ENCODE data around the gene PARD6B. TPM values are rescaled to one million over a fixed set of nuclear protein-coding genes. Genes with fewer than 3 reads are reported as not detected.
A peak's percentile ranks its signal among the peaks of the same experiment; 100 is the strongest.

The PARD6B gene
- total RNA-seq, 4 donors from 2014 or later = 1.1 to 20.5 (median 5.9) TPM

DNA sequence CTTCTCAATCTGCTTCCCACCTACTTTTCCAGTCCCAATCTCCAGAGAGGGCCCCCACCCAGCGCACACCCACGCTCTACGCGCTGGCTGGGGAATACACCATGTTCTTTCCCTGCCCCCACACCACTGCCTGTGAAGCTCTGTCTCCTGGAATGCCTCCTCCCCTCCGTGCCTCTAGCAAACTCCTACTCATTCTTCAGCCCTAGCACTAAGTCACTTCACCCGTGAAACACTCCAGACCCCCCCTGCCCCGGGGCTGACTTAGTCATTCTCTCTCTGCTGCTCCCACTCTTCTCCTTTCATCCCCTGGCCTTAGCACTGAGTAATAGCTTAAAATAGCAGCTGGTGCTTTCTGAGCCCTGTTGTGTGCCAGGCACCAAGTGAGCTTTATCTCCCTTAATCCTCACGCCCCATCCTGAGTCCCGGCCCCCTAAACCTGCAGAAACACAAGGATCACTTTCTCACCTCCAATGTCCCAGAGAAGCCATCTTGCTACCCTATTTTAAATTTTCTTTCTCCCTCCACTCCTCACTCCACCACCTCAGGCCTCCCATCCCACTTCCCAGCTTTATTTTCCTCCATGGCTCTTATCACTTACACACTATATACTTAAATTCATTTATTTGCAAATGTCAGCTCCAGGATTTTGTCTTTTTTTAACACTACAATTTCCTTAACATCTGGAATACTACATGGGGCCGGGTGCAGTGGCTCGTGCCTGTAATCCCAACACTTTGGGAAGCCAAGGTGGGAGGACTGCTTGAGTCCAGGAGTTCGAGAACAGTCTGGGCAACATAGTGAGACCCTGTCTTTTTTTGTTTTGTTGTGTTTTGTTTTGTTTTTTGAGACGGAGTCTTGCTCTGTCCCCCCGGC is 6.3 kb upstream of the PARD6B start:
- ATAC-seq (ENCODE audit: low FRiP score) (peak; percentile 92), DNase-seq (ENCODE audit: low spot score) (peak; percentile 86)
- TF ChIP-seq, protein P1, sequence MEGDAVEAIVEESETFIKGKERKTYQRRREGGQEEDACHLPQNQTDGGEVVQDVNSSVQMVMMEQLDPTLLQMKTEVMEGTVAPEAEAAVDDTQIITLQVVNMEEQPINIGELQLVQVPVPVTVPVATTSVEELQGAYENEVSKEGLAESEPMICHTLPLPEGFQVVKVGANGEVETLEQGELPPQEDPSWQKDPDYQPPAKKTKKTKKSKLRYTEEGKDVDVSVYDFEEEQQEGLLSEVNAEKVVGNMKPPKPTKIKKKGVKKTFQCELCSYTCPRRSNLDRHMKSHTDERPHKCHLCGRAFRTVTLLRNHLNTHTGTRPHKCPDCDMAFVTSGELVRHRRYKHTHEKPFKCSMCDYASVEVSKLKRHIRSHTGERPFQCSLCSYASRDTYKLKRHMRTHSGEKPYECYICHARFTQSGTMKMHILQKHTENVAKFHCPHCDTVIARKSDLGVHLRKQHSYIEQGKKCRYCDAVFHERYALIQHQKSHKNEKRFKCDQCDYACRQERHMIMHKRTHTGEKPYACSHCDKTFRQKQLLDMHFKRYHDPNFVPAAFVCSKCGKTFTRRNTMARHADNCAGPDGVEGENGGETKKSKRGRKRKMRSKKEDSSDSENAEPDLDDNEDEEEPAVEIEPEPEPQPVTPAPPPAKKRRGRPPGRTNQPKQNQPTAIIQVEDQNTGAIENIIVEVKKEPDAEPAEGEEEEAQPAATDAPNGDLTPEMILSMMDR (IDR thresholded peaks at IDR 0.05) = no peak

DNA sequence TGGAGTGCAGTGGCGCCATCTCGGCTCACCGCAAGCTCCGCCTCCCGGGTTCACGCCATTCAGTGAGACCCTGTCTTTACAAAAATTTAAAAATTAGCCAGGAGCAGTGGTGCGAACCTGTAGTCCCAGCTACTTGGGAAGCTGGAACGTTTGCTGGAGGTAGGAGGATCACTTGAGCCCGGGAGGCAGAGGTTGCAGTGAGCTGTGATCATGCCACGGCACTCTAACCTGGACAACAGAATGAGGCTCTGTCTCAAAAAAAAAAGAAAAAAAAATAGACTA is 5.7 kb upstream of the PARD6B start:
- DNase-seq (ENCODE audit: low spot score) (no peak), ATAC-seq (ENCODE audit: low FRiP score) (no peak)
- TF ChIP-seq, protein P1 (IDR thresholded peaks at IDR 0.05) = no peak

DNA sequence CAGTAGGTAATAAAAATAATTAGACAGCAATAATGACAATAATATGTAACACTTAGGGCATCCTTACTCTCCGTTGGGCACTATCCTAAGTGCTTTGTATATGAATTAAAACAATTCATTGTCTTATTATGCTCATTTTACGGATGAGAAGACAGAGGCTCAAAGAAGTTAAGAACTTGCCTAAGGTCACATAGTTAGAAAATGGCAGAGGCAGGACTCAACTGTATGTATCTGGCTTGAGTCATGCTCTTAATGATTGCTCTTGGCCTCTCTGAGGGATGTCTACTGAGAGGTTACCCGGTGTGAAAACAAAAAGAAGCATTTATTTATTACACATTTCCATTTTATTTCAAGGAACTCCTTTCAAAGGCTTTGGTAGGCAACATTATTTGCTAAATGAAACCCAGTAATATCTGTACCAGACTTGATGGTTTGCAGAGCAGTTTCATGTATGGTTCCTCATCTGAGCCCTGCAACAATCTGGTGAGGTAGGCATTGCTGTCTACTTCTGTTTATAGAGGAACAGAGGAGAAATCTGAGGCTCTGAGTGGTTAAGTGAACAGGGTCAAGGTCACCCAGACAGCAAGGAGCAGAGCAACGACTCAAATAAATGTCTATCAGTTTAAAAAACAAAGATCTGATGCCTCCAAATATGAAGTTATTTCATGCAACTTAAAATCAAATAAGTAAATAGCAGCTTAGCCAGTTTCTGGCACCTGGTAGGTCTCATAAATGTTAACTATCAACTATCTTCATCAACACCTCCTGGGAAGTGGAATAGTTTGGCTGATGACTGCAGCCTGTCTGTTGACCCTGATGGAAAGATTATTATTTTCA is 4.2 kb upstream of the PARD6B start:
- DNase-seq (ENCODE audit: low spot score) = no peak
- TF ChIP-seq, protein P1 (IDR thresholded peaks at IDR 0.05) = no peak
- no peak for ATAC-seq (ENCODE audit: low FRiP score)

DNA sequence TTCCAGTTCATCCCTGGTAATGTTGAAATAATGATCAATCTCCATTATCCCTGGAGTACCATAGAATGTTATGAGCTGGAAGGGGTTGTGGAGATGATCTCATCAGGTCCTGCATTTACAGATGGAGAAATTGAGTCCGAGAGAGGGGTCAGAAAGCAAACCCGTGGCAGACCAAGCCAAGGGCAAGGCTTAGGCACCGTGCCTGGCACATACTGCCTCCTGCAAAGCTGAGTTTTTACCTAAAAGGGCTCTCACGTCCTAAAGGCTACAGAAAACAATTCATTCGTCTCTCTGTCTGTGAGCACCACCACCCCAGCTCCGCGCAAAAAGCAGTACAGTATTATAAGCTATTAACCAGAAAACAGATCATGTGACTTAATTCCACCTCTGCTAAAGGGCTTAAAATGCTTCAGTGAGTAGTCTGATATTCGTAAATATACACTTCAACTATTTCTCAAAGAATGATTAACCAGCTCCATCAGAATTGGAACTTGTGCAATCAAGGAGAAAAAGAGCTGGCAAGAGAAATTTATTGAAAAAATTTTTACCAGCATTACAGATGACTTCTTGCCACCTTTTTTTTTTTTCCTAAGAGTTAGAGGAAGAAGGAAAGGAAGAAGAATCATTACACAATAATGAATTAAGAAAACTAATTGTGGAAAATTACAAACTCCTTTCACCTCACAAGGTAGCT is 3.4 kb upstream of the PARD6B start:
- TF ChIP-seq, protein P1 (IDR thresholded peaks at IDR 0.05) = no peak
- DNase-seq (ENCODE audit: low spot score) (no peak), ATAC-seq (ENCODE audit: low FRiP score) (peak; percentile 4)

DNA sequence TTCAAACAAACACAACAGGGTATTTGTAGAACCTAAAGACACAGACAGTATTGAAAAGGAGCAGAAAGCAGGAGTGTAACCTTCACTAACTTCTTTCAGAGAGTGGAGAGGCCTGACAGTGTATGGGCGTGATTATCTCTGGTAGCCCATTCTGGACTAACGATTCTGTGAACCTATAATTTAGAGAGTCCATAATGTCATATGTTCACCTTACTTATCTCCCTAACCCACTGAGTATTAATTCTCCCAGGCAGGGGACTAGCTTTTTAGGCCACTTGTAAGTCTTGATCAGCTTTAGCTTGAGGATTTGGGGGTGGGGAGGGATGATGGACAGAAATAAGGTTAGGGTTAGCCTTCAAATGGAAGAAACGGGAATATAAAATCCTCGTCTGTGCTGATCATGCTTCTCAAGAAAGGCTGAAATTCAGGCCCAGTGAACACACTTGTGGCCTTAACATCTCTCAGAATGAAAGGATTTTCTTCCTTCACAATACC is 2.8 kb upstream of the PARD6B start:
- no peak for ATAC-seq (ENCODE audit: low FRiP score)
- TF ChIP-seq, protein P1 (IDR thresholded peaks at IDR 0.05) = no peak
- DNase-seq (ENCODE audit: low spot score) = no peak

DNA sequence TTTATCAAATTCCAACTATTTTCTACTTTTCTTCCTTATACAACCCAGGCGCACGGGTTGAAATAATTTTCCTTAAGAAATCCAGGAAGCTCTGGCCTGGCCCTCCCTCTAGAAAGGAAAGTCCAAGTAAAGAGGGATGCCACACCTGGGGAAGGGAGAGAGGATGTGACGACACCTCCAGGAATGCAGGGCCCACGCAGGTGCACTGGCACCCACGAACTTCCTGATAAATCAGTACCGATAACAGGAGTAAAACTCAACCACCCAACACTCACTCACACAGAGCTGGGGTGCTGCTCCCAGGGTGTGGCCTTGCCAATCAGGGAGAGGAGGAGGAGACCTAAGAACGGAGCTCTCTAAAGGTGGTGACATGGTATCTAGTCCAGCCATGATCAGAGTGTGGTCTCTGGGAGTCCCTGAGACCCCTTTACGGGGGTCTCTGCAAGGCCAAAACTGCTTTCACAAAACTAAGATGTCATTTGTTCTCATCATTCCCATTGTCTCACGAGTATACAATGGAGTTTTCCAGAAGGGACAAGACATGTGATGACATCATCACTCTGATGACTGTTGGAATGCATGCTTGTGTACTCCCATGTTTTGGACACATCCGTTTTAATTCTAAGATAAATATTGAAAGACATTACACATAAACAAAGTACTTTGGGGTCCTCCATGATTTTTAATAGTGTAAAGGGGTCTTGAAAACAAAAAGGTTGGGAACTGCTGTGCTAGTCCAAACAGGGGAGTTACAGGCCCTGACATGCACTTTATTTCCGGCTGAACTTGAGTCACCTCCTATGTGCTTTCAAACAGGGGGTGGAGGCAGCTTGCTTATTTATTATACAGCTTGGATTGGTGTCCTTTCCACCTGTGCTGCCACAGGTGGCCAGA is 2.2 kb upstream of the PARD6B start:
- no peak for DNase-seq (ENCODE audit: low spot score)
- TF ChIP-seq, protein P1 (IDR thresholded peaks at IDR 0.05) = no peak
- ATAC-seq (ENCODE audit: low FRiP score) = no peak
